ENCODE measurements around the gene SUB1.
"Not testable (repeated sequence)": the region's sequence is repeated elsewhere in the genome, so short reads cannot be mapped to it uniquely, and the experiment has no call there.

Gene SUB1

DNA sequence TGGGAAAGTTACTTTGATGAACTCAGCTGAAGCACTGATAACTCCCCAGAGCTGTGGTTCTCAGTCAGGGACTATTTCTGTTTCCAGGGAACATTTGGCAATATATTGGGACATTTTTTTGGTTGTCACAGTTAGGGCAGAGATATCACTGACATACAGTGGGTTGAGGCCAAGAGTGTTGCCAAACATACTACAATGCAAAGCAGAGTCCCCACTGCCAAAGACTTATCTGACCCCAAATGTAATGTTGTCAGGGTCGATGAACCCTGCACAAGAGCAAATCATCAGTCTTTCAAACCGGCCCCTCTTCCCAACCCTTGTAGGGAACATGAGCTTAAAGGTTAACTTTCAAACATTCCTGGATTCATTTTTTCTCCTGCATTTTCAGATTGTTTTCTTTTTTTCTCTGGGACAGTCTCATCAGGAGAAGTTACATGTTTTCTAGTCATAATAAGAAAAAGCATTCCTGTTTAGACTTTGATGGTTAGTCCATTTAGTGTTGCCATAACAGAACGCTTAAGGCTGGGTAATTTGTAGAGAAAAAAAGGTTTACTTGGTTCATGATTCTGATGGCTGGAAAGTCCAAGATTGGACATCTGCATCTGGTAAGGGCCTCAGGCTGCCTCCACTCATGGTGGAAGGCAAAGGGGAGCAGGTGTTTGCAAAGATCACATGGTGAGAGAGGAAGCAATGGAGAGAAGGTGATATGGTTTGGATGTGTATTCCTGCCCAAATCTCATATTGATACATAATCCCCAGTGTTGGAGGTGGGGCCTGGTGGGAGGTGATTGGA lies 18.8 kb upstream of the SUB1 start:
- no peak for DNase-seq

DNA sequence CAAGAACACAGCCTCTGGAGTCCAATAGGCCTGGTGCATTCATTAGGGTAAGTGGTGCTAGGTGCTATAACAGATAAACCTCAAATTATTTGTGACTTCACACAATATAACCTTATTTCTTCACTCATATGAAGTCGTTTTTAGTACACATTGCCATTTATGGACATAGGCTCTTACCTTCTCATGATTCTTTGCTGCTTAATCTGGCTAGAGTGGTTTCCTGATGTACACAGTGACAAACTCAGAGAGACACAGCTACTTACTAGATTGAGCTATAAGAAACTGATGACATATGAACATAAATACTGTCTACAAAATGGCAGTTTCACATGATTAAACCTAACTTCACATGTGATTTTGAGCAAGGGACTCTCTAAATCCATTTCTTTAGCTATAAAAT lies 14.2 kb upstream of the SUB1 start:
- no peak for DNase-seq

DNA sequence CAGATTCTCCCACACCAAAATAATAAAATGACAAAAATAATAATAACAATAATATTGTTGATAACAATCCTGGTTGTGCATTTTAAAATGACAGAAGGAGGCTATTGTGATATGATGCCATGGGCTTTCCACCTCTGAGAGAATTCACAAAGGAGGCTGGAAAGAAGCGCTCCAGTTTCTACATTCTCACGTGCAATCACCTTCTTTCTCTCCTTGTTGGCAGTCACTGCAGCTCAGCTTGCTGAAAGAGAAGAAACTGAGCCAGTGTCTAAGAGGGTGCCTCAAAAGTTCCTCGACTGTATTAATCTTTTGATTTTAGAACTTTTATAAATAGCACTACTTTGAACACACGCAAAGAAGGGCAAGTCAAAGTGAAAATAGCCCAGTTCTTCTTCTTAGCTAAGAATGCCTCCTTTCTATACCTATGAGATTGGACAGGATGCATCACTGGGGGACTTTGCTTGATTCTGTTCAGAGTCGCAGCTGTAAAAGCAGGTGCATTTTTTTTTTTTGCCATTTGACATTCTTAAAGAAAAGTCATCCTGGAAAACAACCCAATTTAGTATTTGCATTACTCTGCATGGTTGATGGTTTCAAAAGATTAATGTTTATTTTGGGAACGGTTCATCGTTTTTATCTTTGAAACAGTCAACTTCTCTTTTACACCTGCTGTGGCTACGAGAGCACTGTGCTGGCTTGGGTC lies 12.4 kb upstream of the SUB1 start:
- no peak for DNase-seq

DNA sequence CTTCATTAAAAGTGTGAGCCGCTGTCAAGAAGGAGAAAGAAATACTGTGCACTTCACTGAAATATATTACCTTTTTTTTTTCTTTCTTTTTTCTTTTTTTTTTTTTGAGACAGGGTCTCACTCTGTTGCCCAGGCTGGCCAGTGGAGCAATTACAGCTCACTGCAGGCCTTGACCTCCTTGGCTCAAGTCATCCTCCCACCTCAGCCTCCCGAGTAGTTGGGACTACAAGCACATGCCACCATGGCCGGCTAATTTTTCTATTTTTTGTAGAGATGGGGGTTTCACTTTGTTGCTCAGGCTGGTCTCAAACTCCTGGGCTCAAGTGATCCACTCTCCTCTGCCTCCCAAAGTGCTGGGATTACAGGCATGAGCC lies 11.9 kb upstream of the SUB1 start:
- DNase-seq: not testable (repeated sequence)

DNA sequence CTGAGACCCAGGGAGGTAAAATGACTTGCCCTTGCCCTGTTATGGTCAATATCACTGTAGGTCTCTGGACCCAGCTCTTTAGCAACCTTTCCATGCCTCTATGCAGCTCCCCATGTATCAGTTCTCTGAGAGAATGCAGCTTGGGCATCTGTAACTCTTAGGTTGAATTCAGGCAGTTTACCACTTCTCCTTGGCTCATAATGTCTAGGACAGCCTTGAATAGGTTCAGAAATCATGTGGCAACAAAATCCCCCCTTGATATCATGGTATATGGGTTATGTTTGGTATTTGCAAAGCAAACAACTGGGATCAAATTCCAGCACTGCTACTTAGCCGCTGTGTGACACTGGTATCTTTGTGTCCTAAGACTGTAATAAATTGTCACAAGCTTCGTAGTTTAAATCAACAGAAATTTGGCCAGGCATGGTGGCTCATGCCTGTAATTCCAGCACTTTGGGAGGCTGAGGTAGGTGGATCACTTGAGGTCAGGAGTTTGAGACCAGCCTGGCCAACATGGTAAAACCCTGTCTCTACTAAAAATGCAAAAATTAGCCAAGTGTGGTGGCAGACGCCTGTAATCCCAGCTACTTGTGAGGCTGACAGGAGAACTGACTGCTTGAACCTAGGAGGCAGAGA lies 10.7 kb upstream of the SUB1 start:
- no peak for DNase-seq

DNA sequence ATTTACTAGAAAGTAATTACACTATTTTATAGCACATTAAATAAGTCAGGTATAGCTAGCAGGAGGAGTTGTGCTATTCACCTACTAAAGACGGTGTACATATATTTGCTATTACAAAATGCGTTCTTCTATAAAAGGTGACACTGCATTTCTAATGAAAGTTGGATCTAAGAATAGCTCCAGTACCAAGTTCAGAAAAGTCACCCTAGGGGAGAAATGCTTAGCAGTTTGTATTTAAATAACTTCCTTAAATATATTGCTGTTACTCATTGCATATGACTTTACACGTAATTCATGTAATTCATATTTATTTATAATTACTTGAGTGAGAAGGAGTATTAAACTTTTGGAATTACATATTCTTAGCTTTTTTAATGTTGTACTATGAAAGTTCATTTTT lies 7.0 kb upstream of the SUB1 start:
- no peak for DNase-seq

DNA sequence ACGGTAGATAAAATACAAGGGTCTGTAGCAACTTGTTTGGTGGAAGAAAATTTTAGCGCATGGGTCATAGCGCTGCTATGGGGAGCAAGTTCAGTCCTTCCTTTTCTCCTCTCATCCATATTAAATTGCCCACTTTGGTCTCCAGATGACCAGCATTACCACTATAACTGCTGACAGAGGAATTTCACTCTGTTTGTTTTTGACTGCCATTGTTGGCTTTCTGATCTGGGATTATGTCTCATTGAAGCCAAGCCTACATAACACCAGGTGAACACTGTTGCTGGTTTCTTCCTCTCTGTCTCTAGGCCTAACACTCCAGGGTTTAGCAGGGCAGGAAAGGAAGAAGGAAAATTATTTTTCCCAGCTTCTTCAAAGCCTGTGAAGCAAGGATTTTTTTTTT lies 6.6 kb upstream of the SUB1 start:
- no peak for DNase-seq

DNA sequence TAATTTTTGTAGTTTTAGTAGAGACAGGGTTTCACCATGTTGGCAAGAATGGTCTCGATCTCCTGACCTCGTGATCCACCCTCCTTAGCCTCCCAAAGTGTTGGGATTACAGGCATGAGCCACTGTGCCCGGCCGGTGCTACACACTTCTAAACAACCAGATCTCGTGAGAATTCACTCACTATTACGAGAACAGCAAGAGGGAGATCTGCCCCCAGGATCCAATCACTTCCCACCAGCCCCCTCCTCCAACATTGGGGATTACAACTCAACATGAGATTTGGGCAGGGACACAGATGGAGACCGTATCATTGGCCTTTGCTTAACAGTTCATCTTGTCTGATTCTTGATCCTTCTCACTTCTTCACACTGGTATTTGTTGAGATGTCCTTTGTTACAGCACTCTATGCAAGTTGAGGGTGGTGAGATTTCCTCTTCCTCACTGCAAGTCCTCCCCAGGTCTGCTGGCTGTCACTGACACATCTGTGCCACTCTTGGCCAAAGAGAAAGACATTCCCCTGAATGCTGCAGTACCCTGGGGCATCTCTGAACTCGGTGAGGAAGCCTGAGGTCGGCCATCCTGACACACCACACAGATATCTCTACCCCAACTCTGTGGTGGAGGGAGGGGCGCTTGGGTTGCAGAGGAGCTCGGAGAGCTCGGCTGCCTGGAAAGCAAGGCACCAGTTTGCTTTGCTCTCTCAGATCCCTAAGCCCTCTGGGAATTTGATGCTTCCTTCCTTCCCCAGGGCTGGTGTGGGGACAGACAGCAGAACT lies 4.2 kb upstream of the SUB1 start:
- no peak for DNase-seq

DNA sequence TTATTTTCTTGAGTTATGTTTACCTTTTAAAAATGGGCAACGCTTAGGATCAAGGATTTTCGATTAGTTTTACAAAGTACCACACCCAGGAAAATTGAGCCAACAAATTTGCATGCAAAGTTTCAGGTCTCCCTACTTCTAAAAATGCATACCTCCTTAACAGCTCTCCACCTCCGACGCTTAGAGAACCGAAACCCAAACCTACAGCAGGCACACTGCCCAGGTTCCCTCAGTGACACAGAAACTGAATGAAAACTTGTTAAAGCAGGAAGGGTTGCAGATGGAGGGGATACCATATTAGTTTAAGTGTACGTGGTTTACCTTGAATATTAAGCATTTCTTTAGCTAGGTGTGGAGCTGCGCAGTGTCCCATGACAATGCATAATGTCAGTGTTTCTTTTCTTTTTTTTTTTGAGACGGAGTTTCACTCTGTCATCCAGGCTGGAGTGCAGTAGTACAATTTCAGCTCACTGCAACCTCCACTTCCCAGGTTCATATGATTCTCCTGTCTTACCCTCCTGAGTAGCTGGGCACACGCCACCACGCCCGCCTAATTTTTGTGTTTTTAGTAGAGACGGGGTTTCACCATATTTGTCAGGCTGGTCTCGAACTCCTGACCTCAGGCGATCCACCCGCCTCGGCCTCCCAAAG lies 1.6 kb upstream of the SUB1 start:
- peak; percentile 9 to 12 for DNase-seq

DNA sequence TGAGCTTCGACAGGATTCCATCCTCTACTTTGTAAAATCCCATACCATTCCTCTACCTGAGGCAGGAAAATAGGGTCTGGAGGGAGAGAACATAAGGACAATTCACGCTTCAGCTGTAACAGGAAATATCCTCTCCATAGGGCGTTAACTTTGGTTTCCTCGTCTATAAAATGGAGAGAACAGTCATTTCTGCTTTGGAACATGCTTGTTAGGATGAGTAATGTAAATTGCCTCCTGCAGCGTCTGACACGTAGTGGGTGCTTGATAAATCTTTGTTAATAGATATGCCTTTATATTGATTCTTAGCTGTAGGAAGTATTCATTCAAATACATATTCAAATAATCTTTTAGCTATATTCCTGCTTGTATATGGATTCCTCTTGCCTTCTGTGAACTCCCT lies 711 bp upstream of the SUB1 start:
- no peak for DNase-seq

DNA sequence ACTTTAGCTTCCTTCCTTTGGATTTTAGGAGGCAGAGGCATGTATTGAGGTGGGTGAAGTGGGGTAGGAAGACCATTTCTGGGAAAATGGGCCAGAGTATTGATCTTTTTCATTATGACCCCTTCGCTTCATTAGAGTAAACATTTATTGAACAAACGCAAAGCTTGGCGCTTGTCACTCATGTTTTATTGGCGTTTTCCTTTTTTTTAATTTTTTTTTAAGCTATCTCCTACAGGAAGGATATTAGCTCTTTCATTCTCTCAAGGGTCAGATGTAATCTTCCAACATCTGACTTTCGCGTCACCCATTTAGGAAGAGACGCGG lies 273 bp upstream of the SUB1 start:
- DNase-seq: no peak

DNA sequence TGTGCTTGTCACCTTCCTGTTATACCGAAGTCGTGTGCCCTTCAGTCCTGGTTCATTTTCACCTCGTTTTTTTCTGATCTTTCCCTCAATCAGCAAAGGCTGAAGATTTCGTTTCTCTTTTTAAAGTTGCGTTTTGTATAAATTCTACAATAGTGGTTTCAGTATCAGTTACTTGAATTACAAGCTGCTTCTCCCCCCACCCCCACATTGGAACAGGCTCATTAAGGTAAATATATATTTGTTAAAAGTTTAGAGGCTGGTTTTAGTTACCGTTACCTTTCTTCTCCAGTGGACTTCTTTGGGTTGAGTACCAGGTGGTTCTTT lies 881 bp downstream of the SUB1 start:
- DNase-seq: no peak

DNA sequence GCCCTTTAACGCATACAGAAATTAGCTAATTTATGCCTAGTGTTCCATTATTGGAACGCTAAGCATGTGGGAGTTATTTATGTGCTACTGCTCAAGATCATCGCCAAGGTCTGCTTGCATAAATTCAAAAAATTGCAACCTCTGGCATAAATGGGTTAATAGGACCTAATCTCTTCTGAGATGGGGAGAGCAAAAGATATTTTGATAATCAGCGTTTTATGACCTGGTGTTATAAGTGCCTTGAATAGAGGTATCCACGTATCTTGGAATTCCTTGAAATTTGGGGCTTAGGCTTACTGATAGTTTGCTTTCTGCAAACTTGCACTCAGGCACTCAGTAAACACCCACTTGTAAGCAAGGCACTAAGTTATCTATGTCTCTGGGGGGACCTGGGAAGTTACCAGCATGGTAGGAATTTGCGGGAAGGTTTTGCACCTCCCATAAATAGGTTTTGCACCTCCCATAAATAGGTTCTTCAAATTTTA lies 1.8 kb downstream of the SUB1 start:
- DNase-seq: no peak

DNA sequence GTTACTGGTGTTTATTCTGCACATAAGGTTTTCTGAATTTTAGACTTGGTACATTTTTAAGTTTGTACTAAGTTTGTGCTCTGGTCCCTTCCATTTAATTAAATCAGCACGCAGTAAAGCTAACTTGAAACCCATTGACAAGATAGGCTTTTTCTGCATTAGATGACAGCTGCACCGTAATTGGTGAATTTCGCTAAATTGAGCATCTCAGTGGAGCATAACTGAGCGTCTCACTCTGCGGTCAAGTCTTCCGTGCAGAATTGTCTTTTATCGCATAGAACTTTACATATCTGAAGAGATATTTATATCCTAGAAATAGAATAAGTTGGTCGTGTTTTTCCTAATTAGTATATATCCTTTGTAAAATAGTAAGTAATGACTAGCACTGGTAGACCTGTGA lies 4.1 kb downstream of the SUB1 start:
- no peak for DNase-seq

DNA sequence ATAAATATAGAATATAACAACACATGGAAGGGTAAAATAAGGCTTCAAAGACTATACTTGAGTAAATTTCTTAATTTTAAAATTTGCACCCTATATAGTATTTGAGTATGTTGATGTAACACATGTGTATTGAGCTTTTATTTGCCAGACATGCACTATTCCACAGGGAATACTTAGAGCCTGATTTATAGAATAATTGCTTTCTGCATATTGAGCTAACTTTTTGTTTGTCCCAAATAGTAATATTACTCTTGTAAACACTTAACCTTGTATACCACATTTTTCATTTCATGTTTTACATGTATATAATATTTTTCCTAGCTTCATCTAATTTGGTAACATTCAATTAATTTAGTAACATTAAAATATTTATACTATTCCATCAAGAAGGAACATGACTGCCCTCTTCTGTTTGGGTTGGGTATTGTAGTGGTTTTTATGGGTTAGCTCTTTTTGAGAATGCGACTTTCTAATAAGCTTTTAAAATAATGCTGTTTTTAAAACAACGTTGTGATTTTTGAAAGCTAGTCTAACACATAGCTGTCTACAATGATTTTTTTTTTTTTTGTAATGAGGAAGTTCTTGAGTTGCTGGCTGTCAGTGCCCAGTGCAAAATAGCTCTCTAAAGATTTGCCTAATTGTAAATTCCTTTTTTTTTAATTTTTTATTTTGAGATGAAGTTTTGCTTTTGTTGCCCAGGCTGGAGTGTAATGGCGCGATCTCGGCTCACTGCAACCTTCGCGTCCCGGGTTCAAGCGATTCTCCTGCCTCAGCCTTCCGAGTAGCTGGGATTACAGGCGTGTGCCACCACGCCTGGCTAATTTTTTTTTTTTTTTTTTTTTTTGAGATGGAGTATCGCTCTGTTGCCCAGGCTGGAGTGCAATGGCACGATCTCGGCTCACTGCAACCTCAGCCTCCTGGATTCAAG lies 4.8 kb downstream of the SUB1 start:
- DNase-seq: no peak

DNA sequence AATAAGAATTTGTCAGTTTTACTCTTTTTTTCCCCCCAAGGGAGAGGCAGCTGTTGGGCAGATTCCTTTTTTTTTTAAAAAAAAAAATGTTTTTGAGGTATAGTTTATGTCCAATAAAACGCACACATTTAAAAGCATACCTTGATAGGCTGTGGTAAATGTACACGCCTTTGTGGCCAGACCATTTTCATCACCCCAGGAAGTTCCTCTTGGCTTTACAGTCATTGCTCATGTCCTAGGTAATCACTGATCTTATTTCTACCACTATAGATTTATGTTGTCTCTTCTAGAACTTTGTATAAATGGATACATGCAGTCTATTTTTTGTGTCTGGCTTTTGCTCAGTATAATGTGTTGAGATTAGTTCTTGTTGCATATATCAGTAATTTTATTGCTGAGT lies 9.8 kb downstream of the SUB1 start:
- no peak for DNase-seq

DNA sequence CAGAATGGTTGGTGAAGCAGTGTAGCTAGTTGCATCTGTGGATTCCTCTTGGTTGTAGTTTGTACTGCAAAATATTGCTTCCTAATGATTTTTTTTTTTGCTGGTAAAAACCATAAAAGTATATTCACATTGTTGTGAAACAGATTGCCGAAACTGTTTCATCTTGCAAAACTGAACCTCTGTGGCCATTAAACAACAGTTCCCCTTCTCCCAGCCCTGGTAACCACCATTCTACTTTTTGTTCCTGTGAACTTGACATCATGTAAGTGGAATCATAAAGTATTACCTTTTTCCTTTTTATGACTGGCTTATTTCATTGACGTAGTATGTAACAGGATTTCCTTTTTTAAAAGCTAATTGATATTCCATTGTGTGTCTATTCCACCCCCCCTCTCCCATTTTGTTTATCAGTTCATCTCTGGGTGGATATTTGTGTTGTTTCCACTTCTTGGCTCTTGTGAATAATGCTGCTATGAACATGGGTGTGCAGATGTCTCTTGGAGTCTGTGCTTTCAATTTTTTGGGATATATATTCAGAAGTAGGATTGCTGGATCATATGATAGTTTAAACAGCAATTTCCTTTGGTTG lies 11.8 kb downstream of the SUB1 start:
- DNase-seq: no peak

DNA sequence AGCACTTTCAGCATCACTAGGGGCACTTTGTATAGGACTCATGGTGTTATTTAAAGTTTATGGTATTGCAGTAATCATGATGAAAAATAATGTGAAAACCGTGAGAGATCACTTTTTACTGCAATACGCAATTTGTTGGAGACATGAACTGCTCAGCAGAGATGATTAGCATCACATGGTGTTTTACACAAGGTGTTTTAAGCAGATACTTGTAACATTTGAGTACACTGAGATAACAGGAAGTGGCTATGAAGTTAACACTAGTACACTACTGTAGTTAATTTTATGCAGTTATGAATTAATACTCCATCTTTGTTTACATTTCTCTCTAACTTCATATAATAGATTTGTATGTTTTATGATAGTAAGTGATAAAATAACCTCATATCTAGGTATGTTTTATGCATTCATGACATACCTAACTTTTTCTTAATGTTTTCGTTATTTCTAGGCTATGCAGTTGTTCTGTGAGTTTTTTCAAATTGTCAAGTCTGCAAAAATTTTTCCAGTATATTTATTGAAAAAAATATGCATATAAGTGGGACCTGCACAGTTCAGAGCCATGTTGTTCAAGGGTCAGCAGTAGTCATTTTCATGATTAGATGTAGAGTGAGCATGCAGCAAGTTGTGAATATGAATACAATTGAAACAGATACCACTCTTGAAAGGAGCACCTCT lies 13.0 kb downstream of the SUB1 start:
- no peak for DNase-seq

DNA sequence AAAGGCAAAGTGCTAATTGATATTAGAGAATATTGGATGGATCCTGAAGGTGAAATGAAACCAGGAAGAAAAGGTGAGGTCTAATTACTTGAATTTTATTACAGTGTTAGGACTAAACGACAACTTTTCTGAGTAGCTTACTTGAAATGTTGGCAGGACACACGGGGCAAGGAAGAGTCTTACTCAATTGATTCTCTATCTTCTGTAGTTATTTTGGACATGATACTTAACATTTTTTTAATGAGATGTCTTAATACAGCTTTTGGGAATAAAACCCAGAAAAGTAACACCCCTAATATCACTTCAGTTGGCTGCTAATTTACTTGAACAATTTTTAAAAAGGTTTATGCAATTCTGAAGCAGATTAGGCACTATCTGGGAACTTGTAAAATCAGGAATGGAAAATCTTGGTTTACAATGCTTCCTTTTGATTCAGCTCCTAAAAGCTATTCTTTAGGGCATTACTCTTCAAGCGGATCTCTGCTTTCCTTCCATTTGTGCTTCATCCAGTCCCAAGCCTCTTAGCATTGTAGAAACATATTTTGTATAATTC lies 13.7 kb downstream of the SUB1 start:
- DNase-seq: no peak

DNA sequence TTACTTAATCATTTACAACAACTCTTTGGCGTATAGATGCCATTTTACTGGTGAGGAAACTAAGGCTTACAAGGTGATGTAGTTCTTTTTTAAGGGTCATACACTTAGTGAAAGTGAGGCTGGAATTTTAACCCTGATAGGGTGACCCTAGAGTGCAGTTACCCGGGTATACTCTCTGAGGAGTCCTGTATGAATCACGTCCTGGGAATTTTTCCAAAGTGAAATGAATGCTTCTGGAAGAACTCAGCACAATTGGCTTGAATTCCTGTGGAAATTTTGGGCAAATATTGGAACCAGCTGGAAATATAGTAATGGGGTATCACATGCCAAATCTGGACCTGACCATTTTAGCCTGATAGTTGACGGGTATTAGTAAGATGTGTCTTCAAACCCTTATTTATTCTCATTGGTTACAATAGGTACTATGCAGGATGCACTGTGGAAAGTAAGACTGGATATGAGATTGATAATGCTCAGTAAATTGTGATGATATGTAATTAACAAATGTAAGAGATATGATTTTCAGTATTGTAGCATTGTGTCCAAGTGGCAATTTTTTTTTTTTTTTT lies 14.8 kb downstream of the SUB1 start:
- no peak for DNase-seq
